NCI-H146 (cell line): ENCODE results near the gene MYO10.

ENCODE experiments used
- DNase-seq: peaks from one replicate; lab custom pipeline; 2025; lab: John Stamatoyannopoulos, UW

Gene MYO10

GRCh38 chr5:16943846-16944678 is 8.0 kb upstream of the MYO10 start:
- DNase-seq = no peak

DNA sequence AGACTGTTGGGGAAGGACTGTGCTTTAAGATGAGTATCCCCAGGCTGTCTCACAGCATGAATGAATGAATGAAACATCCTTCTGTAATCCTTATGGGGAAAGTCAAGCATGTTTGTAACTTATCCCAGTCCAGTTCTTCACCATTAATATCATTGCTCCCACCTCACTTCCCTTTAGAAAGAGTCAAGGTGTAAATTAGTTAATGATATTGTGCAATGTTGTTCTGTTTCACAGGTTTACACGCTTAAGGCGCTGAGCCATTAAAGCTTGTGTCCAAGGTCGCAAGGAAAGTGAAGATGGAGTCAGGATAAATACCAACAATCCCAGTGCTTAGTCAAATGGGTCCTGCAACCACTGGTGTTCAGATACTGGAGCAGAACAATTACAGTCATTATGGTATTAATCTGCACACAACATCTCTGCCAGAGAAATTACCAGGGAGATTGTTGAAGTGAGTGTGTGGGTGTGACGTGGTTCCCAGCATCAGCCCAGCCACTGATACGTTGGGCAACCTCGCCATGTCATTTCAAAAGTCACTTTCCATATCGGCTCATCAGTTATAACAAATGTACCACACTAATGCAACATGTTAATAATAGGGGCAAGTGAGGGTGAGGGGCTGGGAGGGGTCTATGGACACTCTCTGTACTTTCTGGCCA is 1.5 kb upstream of the MYO10 start:
- no peak for DNase-seq

GRCh38 chr5:16936989-16937438 is 926 bp upstream of the MYO10 start:
- peak; percentile 64 for DNase-seq

DNA sequence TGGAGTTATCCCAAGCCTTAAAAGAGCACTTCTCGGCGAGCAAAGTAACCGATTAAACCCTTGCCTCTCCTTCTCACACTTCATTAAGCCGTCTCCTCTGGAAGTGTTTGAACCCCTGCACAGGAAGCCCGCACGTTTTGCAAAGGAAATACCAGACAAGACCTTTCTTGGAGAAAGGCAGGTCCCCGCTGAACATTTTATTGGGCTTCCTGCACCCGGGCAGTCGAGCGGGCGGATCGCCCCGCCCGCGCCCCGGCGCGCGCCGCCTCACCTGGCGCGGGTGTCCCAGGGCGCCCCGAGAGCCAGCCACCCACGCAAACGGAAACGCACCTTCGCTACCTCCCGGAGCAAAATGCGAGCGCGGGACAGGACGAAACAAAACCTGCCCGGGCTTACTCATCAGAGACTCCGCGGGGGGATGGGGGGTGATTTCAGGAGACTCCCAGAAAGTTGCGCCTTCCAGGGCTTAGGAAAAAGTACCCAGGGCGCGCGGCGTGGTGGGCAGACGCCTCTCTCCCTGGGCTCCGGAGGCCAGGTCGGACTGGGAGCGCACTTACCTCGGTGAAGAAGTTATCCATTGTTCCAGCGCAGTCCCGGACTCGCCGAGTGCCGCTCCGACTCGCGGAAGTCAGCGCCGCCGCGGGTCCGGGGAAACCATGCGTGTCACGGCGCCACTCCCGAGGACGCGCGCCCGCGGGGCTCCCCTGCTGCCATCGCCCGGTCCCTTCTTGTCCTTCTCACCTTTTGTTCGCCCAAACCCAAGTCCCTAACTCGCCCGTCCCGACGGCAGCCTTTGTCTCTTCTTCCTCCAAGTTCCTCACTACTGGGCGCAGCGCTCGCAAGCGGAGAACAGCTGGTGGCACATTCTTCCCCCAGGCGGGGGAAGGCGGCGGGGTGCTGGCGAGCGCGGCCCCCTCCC is 598 bp downstream of the MYO10 start:
- peak; percentile 77 for DNase-seq

- no peak for DNase-seq
These were observed 1.4 kb downstream of the MYO10 start for GRCh38 chr5:16934677-16935153.

DNA sequence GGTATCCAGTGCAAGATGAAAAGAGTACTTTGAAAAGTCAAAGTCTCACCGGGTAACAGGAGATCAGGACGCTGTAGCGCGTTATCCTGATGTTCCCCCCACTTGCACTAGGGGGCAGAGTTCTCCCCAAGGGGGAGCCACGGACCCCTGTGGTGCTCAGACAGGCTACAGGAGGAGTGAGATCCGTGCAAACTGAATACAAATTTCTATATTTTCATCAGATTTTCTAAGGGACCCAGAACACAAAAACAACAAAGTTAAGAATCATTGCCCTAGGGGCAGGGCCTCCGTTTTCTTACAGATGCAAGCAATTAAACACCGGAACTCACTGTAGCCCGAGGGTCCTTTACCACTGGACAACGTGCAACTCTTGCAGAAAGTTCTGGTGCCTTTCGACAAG is 2.0 kb downstream of the MYO10 start:
- peak; percentile 65 for DNase-seq

DNA sequence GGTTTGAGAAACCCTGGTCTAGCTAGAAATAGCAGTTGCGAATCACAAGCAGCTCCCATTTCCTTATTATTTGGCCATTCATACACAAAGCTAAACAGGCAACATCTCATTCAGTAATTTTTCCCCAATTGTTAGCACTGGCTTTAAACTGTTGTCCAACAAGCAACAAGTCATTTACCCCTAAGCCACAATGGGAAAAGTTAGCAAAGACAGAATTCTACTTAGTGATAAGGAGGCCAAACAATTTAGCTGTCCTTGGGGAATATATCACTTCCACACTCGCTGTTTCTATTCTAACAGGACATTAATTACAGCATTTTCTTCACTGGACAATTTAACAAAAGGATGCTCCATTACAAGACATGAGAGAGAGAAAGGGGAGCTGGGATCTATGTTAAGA is 2.8 kb downstream of the MYO10 start:
- no peak for DNase-seq

DNA sequence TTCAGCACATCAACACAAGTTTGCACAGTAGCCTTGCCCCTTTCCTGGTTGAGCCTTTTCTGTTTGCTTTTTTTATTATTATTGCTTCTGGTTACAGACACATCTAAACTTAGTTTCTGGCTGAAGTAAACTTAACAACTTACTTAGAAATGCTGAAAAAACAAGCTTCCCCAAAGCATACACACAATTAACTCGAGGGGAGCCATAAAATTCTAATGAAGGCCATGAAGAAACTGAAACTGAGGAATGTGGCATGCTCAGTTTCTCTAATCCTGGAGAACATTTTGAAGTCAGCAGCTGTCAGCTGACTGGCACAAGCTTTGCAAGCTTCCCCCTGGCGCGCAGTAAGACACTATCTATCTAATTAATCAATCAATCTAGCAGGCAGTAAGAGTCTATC is 3.7 kb downstream of the MYO10 start:
- DNase-seq = no peak

- DNase-seq = peak; percentile 35
These were observed 4.6 kb downstream of the MYO10 start for GRCh38 chr5:16931334-16932110.

DNA sequence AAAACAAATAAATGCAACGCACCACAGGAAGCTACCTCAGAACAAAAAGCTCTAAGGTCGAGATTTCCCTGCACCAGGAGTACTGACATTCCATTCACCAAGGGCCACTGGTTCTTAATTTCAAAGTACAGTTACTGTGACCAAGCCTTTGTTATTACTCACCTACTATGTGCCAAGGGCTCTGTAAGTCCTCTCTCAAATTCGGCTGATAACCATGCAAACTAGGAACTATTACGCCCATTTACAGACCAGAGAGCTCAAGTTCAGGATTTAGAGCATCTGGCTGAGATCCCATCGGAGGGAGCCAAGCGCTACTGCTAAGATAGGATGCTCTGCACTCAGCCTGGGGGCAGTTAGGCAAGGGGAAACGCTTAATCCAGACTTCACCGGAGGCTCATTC is 5.6 kb downstream of the MYO10 start:
- no peak for DNase-seq

DNA sequence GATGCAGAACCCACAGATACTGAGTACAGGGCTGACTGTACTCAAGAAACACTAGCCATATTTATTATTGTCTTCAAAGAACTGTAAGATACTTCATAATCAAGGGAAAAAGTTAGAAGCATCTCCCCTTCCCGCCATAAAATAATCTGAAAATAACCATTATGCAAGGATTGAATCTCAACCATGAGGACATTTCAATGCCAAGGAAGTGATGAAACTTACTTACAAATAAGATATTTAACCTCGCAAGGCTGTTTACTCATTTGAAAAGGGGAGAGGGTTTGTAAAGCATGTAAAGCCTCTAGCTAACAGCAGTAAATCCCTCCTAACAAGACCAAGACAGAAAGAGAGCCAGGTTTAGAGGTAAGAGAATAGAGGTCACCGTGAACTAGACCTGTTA is 6.3 kb downstream of the MYO10 start:
- no peak for DNase-seq

GRCh38 chr5:16929347-16929746 is 6.7 kb downstream of the MYO10 start:
- DNase-seq = no peak

DNA sequence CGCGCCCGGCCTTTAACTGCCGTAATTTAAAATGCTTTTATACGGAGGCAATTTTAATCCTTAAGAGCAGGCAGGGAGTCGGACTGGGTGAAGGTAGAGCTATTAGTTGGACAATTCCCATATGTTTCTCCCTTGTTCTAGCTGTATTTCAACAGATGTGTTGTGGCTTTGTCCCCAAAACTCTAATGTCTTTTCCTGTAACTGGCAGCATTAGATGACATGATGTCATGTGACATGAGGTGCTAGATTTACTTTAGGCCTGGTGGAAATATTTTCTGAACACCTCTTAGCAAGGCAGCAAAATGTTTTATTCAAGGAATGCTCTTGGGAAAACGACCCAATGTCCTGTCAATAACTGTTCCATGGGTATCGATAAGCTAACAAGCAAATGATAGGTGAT is 8.5 kb downstream of the MYO10 start:
- DNase-seq = no peak

DNA sequence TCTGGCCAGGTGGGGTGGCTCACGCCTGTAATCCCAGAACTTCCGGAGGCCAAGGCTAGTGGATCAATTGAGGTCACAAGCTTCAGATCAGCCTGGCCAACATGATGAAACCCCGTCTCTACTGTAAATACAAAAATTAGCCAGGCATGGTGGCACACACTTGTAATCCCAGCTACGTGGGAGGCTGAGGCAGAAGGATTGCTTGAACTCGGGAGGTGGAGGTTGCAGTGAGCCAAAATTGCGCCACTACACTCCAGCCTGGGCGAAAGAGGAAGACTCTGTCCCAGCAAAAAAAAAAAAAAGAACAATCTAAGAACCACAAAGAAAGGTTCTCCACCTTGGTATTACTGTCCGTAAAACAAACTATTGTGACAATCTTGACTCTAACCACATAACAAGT is 9.7 kb downstream of the MYO10 start:
- no peak for DNase-seq

DNA sequence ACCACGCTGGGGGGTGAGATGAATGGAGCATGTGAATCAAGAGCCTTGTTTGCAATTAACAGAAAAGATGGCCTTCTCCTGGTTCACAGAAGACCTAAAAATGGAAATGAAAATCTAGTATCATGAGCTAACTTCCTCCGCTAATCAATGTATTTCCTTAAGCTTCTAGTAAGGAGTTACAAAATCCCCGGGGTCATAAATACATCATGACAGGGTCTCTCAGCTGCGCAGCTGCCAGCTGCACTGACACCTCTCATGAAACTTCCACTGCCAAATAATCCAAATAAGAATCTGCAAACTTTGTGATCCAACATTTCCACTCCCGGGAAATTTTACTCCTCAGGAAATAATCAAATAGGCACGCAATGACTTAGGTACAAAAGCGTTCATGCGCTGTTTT is 11.9 kb downstream of the MYO10 start:
- DNase-seq = no peak

GRCh38 chr5:16922430-16922829 is 13.7 kb downstream of the MYO10 start:
- no peak for DNase-seq

GRCh38 chr5:16921211-16921610 is 14.9 kb downstream of the MYO10 start:
- no peak for DNase-seq

DNA sequence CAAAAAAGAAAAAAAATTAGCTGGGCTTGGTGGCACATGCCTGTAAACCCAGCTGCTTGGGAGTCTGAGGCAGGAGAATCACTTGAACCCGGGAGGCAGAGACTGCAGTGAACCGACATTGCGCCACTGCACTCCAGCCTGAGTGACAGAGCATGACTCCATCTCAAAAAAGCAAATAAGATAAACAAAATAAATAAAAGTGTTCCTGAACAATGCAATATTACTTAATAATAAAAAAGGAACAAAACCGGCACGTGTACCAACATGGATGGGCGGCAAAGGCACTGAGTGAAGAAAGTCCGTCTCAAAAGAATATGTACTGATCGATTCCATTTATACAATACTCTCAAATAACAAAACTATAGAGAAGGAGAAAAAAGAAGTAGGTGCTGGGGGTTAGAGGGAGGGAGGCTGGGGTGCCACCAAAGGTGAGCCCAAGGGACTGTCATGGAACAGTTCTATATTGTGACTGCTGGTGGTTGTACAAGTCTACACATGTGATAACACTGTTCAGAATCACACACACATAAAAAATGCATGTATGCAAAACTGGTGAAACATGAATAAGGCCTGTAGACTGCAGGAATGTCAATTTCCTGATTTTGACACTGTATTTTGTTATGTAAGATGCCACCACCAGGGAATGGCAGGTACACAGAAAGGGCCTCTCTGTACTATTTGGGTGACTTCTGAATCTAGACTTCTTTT is 15.8 kb downstream of the MYO10 start:
- DNase-seq = no peak

- DNase-seq = no peak
These were observed 17.0 kb downstream of the MYO10 start for GRCh38 chr5:16918891-16919671.

- no peak for DNase-seq
These were observed 17.9 kb downstream of the MYO10 start for GRCh38 chr5:16918156-16918555.
